Liver (tissue), 3 donors: ENCODE data around the gene TAS1R2.

Experiments used
- CTCF ChIP-seq: fragments of 150-350 bp; IDR thresholded peaks from 2 replicates; pipeline ENCODE4 v1.5.1; 2017; ENCODE audit warnings: improper control_type of control experiment, low read depth, low read length; ENCODE audit not compliant: missing input control
- EGR1 ChIP-seq, 2 donors: IDR thresholded peaks; 2 replicates each; pipeline ENCODE4 v1.6.1; 2016 to 2018; ENCODE audit warnings: antibody characterized with exemption in 2 of 2, low read depth in 2 of 2
- FOXA1 ChIP-seq: IDR thresholded peaks from 2 replicates; pipeline ENCODE4 v1.6.1; 2016; ENCODE audit warnings: antibody characterized with exemption
- GABPA ChIP-seq, 2 donors: IDR thresholded peaks in 1 of 2; conservative IDR thresholded peaks in 1 of 2; 2 replicates each; pipeline ENCODE4 v1.6.1; 2016; ENCODE audit warnings: antibody characterized with exemption in 2 of 2, mild to moderate bottlenecking in 1 of 2, moderate library complexity in 1 of 2
- HNF4G ChIP-seq: IDR thresholded peaks from 2 replicates; pipeline ENCODE4 v1.6.1; 2016; ENCODE audit warnings: antibody characterized with exemption
- JUND ChIP-seq, 2 donors: IDR thresholded peaks; 2 replicates each; pipeline ENCODE4 v1.6.1; 2016; ENCODE audit warnings: antibody characterized with exemption in 2 of 2
- MAX ChIP-seq: IDR thresholded peaks from 2 replicates; pipeline ENCODE4 v1.6.1; 2016; ENCODE audit warnings: antibody characterized with exemption
- RAD21 ChIP-seq, 2 donors: IDR thresholded peaks; 2 replicates each; pipeline ENCODE4 v1.6.1; 2016; ENCODE audit warnings: antibody characterized with exemption in 2 of 2, mild to moderate bottlenecking in 2 of 2
- REST ChIP-seq: IDR thresholded peaks from 2 replicates; pipeline ENCODE4 v1.6.1; 2016; ENCODE audit warnings: antibody characterized with exemption, mild to moderate bottlenecking
- TAF1 ChIP-seq: conservative IDR thresholded peaks from 2 replicates; pipeline ENCODE4 v1.6.1; 2016; ENCODE audit warnings: antibody characterized with exemption, mild to moderate bottlenecking
- YY1 ChIP-seq: IDR thresholded peaks from 2 replicates; pipeline ENCODE4 v1.6.1; 2016; ENCODE audit warnings: antibody characterized with exemption, mild to moderate bottlenecking
- ZBTB33 ChIP-seq: IDR thresholded peaks from 2 replicates; pipeline ENCODE4 v1.6.1; 2016; ENCODE audit warnings: antibody characterized with exemption
- donor health status: healthy.
- donor health status: healthy.

- TF ChIP-seq ZBTB33 (no peak), EGR1 (IDR thresholded peaks at IDR 0.05; ENCODE audit: low read depth in 2 of 2) (no peak), CTCF (no peak), REST (no peak), YY1 (no peak), MAX (no peak), JUND (IDR thresholded peaks at IDR 0.05) (no peak), FOXA1 (no peak), TAF1 (no peak), HNF4G (no peak), RAD21 (IDR thresholded peaks at IDR 0.05) (no peak), GABPA (IDR thresholded peaks at IDR 0.05 in 1 of 2, conservative IDR thresholded peaks at IDR 0.05 in 1 of 2) (no peak)
Measured at GRCh38 chr1:18803851-18804250, 55.6 kb downstream of the TAS1R2 start.
